Stimulated activated CD4-positive, alpha-beta T cell treated with anti-CD3 and anti-CD28 coated beads, Interleukin-4, amount 100 ng/mL, for 48 hours (primary cell): Measurements from ENCODE around the gene SLMAP.

Source experiments
- DNase-seq, 2 donors: peaks; one replicate each; pipeline ENCODE4 v3.0.0-alpha.2; 2020; ENCODE audit warnings: low read depth in 2 of 2

The SLMAP gene

DNA sequence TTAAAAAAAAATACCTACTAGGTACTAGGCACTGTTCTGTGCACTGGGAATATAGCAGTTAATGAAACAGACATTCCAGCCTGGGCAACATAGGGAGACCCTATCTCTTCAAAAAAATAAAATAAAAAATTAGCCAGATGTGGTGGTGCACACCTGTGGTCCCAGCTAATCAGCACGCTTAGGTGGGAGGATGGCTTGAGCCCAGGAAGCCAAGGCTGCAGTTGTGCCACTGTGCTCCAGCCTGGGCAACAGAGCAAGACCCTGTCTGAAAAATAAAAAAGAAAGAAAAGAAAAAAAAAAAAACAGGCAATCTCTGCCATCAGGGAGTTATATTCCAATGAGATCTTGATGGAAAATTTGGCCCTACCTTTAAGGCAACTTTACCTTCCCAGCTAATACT, 137.0 kb downstream of the SLMAP start:
- no peak for DNase-seq

DNA sequence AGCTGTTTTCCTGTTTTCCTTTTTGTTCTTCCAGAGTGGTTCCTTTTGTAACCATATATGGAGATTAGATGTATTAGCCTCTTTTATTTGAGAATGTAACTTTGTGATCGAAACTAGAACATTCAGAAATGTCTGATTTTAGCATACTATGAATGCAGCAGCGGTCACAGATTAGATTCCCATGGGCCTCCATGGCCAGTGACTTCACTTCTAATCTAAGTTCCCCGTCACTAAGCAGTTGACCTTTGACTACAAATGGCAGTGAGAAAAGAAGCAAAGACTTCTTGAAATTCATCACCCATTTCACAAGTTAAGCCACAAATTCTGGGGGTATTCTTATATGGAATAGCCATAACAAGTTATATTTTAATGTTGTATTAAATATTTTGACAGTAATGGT, 137.6 kb downstream of the SLMAP start:
- DNase-seq: no peak

DNA sequence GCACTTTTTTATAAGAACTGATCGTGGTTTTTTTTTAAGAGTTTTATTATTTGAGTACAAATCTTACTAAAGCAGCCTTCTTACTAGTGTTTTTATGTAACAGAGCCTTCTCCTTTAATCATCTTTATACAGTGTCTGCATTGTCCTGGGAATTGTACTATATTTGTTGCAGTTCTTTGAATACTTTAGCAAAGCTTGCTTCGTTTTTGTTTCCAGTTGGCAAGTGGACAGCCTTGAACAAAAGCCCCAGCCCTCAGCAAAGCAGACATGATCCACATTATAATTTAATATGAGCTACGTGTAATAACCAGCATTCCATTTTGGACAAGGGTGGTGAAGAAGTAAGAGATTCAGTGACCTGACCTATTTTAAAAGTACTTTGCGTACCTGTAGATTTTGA, 139.9 kb downstream of the SLMAP start:
- DNase-seq: no peak

DNA sequence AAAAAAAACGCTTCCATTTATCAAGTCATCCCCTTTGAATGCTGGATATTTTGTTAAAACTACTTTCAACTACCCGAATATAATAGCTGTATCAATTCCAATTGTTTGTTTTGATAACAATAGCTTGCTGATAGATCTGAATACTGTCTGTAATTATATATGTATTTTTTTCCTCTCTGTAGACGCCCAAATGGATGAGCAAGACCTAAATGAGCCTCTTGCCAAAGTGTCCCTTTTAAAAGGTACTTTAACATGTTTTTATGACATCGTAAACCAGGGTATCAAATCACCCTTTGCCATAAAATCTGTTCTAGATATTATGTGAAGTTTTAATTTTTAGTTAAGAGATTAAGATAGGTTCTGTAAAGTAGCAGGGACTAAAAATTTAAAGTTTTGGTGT, 140.6 kb downstream of the SLMAP start:
- DNase-seq: no peak

DNA sequence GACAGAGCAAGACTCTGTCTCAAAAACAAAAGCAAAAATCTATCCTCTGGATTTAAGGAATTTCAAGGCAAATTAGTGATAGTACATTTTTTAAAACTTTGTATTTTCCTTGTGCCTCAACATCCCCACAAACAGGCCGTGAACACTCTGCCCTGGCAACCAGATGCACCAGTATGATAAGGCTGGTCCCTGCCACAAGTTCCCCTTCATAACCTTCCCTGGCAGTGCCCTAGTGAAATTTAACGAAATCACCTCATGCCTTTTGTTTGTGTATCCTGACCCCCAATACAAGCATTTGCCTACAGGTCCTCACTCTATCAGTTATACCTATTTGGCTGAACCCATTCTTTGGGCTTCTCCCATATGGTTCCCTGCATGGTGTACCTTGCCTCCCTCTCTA, 144.7 kb downstream of the SLMAP start:
- no peak for DNase-seq

DNA sequence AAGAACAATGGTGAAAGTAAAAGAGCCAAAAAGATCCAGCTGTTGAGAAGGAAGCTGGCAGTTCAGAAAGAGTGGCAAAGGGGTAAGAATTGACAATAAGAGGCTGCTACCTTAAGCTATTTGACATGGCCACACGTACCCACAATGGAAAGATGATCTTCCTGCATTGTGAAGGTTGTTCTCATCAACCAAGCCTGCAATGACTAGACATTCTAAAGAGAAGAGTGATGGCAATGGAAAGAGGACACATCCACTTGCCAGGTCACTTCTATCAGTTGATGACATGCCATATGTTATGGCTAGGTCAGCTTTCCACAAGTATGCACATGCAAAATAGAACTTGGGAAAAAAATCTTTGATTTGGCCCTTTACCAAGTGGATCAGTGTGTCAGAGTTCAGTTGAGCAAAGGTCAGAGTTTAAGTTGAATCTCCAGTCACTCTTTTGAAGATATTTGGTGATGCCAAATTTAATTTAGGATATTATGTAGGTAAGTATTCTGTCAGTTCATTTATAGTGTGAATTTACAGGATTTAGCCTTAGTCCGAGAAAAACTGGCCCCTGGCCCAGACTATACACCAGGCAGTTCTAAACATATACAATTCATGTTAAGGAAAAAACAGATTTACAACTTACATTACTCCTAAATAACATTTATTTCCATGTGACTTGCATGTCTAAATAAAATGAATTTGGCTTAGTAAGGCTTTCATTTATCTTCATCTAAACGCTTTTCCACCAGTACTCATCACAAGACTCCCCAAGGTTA, 147.2 kb downstream of the SLMAP start:
- DNase-seq: no peak

DNA sequence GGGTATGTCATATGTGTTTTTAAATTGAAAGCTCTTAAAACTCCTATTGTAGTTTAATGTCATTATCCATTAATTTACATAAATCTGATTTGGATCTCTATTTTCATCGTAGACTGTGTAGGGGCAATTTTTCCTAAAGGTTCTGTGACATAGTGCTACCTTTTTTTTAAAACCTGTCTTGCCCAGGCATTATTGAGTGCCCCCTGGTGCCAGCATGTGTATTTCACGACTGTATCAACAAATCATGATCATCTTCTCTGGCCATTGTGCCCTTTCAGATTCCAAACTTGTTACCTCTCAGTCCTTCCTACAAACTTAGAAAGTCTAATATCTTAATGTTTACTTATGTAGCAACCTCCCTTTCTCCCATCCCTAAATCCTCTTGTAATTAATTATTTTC, 154.9 kb downstream of the SLMAP start:
- DNase-seq: no peak

DNA sequence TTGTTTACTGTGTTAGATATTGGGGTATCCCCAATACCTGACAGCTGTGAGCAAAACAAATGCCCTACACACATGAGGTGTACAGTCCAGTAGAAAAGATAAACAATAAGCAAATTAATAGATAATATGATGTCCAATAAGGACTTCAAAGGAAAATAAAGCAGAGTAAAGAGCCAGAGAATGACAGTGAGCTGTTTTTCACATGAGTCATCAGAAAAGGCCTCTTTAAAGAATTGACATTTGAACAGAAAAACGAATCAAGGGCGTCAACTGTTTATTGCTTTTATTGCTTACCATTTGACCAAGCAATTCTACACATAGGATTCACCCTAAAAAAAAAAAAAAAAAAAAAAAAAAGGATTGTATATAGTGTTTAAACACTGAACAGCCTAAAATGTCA, 155.5 kb downstream of the SLMAP start:
- no peak for DNase-seq

DNA sequence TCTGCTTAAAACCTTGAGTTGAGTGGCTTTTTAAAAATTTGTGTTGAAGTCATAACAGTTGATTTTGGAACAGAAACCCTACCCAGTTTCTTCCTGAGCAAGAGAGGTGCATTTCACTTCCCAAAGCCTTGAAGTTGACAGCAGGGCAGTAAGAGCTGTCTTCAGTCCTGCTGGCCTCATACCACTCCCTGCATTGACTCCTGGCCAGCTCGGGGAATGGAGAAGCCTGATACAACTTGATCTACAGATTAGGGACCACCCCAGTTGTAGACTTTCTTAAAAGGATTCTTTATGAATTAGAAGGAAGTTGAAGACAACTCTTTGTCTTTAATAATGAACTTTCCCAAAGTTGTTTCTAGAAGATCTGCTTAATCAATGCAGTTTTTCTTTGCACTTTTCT, 161.5 kb downstream of the SLMAP start:
- no peak for DNase-seq

DNA sequence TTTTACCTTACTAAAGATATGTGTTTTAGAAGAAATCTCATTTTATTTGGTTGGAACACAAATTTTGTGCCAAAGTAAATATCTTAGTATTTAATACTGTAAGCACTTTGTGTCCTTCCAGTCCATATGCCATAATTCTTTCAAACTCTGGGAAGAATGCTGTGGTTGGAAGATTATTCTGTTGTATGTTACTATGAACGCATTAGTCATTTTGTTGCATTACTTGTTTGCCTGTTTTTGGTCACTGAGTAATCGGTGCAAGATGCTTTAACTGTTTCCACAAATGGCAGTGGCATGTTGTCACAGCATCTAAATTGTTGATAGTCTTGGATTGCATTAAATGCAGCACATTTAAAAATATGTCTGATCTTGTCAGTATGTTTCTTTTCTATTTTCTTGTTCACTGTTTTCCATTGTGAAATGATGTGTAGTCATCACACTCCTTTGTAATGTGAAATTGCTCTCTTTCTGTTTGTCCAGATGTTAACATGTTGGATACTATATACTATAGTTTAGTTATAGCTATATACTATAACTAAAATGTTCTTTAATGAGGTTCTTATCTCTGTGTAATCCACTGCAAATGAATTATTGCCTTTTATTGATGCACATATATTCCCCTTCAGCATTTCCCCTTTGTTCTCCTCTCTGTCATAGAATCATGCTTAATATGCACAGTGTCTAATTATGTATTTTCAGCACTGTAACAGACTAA, 162.2 kb downstream of the SLMAP start:
- no peak for DNase-seq

DNA sequence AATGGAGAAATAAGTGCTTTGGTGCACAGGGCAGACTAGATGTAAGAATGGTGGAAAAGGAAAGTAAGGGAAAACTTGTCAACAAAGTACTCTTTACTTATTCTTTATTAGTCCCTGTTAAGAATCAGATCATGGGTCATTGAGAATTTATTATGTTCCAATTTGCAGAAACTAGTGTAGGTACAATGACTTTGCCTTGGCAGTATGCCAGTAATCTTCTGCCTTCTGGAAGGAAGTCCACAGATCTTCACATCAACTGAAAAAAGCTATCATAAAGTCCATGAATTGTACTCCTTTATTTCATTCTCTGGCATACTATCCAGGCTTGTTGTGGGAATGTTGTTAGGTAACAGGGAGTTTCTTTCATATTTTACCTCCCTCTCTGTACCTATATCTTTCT, 163.9 kb downstream of the SLMAP start:
- no peak for DNase-seq

DNA sequence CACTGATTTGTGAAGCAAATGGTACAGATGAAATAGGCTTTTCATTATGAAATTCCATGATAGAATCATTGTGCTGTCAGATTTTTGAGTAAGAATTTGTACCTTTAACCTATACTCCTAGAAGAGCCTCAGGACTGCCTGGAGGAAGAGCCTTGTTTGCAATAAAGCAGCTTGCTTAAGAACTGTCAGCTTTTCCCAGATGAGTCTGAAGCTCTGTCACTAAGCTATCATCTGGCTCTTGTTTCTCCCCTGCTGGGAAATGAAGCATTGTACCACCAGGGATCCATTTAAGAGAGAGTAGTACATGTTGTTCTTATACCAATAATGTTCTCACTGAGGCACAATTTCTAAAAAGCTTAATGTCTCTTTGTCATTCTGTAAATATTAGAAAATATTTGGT, 167.0 kb downstream of the SLMAP start:
- no peak for DNase-seq

DNA sequence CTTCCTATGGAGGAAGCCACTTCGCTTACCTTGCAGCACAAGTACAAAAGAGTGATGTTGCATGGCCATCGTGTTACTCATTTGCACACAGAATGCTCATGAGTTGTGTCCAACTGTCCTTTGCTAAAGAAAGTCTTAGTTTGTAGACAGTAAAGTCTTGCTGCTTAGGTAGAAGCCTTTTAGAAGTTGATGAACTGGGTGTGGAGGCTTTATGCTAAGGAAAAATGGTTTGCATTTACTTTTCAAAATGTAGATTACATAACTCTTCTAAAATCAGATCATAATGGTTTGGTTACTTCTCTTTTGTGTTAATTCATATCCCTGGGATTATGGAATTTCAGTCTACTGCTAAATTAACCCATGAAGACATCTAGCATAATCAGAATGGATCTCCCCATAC, 167.6 kb downstream of the SLMAP start:
- no peak for DNase-seq

DNA sequence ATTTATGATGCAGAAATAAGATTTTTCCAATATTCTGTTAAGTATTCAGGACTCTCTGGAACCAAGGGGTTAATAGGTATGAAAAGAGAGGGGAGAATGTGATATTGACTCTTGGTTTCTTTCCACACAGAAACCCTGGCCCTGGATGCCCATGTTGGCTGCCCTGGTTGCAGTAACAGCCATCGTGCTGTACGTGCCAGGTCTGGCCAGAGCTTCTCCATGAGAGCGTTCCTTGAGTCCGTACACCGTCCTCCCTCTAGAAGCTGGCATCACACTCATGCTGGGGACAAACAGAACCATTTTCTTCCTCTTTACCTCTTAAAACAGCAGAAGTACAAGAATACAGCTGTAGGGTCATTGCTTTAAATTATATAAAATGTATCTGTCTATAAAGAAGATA, 171.1 kb downstream of the SLMAP start:
- DNase-seq: no peak

DNA sequence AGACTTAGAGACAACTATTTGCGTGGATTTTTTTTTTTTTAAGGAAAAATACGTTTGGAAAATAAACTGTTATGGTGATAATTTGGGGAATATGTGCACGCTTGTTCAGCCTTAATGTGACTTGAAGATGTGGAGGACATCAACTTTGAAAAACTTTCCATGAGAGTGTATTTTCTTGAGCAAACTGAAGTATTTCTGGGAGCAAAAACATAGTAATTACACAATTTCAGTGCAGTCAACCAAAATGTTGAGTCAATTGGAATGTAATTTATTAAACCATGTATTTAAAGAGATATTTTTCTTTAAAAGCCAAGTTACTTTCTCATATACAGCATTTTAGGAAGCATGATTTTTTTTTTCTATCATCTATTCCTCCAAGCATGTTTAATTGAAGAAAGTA, 171.8 kb downstream of the SLMAP start:
- DNase-seq: no peak

DNA sequence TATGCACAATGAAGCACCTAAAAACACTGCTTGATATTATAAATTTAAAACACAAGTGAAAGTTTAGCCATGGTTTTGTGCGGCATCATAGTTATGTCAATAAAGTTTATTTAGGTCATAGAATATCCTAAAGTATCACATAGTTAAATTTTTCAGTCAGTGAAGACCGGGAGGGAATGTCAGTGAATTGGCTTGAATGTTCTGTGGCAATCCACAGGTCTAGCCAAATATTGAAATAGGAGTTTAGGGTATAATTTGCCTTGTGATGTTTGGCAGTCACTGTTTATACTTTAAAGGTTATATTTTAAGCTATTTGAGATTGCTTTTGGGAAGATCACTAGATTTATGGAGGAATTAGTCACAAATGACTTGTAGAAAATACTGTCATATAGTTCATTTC, 172.4 kb downstream of the SLMAP start:
- DNase-seq: no peak

DNA sequence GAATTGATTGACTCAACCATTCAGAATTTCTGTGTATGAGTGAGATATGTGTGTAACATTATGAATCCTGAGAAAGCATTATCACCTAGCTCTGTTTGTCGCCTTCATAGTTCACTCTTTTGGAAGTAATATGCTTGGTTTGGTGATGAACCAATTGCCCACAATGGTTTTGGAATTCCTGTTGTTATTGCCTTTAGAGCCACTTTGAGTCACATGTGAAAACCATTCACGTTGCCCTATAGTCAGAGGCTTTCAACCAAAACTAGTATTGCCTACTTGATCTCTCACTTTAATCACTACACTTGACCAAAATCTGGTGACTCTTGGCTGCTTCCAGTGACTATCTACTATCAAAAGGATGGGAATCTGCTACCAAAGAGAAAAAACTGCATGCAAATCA, 173.9 kb downstream of the SLMAP start:
- DNase-seq: no peak

DNA sequence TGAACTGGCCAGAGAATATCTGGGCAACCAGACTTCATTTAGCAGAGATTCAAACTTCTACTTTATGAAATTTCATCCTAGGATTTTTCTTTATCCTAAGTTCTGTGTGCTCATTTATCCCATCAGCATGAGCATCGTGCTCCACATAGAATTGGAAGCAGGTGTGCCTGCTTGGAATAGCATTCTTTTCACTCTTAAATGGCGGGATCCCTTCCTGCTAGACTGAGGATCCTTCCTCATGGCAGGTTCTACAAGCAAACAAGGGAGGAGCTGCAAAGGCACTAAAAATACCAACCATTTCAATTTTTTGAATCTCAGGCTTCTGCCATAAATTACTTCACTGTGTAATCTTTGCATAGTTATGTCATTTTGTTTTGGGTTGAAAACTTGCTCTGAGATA, 177.5 kb downstream of the SLMAP start:
- no peak for DNase-seq

DNA sequence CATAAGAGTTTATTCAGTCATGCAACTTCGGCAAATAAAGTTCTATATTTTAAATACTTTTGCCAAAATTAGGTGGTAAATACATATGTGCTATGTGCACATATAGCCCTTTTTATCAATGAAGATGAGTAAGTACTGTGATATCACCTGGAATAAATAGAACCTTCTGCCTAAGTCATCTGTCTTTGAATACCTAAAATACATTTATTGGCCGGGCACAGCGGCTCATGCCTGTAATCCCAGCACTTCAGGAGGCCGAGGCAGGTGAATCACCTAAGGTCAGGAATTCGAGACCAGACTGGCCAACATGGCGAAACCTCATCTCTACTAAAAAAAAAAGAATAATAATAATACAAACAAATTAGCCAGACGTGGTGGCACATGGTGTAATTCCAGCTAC, 178.3 kb downstream of the SLMAP start:
- no peak for DNase-seq

DNA sequence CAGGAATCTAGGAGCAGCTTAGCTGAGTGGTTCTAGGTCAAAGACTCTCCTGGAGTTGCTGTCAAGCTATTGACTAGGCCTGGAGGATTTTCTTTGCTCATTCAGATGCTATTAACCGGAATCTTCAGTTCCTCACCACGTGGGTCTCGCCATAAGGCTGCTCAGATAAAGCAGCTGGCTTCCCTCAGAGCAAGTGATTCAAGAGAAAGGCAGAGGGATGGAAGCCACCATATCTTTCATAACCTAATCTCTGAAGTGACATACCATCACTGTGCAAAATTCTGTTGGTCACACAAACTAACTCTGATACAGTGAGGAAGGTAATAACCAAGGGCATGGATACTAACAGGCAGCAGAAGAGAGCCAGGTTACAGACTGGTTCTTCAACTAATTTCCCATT, 179.4 kb downstream of the SLMAP start:
- DNase-seq: no peak

DNA sequence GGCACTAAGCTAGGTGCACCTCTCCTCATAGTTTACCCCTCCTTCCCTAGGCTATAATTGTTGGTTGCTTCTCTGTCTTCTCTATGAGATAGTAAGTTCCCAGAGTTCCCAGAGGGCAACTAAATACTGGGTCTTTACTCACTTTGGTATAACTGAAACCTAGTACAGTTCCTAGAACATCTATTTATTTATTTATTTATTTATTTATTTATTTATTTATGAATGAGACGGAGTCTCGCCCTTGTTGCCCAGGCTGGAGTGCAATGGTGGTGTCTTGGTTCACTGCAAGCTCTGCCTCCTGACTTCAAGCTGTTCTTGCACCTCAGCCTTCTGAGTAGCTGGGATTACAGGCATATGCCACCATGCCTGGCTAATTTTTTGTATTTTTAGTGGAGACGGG, 181.0 kb downstream of the SLMAP start:
- DNase-seq: no peak

DNA sequence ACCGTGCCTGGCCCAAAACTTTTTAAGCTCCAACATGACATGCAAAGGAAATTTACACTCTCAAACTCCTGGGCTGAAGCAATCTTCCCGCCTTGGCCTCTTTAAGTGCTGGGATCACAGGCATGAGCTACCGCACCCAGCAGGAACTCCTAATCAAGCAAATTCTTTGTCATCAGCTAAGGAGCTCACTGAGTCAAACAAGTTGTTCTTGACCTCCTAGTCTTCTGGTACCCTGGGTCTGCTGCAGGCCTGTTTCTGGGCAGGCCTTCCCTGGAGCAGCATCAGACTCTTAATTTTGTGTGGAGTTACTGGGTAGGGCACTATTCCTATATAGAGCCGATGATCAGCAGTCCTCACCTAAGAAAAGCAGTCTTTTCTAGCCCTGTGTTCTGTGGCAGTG, 183.7 kb downstream of the SLMAP start:
- DNase-seq: no peak

DNA sequence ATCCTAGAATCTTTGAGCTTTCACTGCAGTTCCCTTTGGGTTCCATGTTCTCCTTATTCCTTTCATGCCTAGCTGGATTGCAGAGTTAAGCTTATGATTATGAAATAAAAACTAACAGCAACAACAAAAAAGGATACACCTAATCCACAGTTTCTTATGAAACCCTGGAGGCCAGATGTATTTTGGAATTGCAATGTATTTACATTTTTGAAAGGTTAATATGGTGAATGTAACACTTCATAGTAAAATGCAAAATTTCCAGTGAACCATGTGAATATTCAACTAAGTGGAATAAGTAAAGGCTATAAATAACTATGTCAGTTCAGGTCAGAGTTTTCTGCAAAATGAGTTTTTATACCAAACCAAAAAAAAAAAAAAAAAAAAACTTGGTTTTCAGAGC, 186.3 kb downstream of the SLMAP start:
- DNase-seq: no peak

DNA sequence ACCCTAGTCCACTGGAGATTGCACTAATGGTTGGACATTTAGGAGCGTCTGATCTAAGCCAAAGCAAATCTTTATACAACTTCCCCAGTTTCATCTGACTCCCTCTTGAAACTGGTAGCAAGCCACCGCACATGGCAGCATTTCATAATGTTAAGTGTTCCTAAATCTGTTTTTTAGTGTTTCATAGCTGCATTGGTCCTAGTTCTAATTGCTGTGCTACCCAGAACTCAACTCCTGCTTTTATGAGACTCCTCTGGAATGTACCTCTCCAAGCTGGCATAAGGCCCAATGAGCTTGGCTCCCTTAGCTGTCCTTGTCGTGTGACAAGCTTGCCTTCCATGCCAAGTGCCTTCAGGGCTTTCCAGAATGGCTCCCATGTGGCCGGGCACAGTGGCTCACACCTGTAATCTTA, 186.8 kb downstream of the SLMAP start:
- DNase-seq: no peak
